Stomach smooth muscle (tissue), 2 donors: ENCODE data around the gene LGALS1.

Experiments
- H3K27ac ChIP-seq: one replicate; pipeline ENCODE4 v1.7.0; 2013; ENCODE audit warnings: mild to moderate bottlenecking, low read length, inconsistent platforms
- H3K27me3 ChIP-seq, 2 donors: one replicate each; pipeline ENCODE4 v1.7.0; 2013; ENCODE audit warnings: low read length in 2 of 2; ENCODE audit not compliant: insufficient read depth in 2 of 2, control insufficient read depth in 1 of 2
- H3K36me3 ChIP-seq, 2 donors: one replicate each; pipeline ENCODE4 v1.7.0; 2013; ENCODE audit warnings: low read length in 2 of 2; ENCODE audit not compliant: control insufficient read depth in 2 of 2, insufficient read depth in 2 of 2
- H3K4me1 ChIP-seq: one replicate; pipeline ENCODE4 v1.7.0; 2013; ENCODE audit warnings: low read length; ENCODE audit not compliant: control insufficient read depth, insufficient read depth
- H3K4me3 ChIP-seq, 2 donors: one replicate each; pipeline ENCODE4 v1.7.0; 2013; ENCODE audit warnings: low read length in 2 of 2
- H3K9ac ChIP-seq, 2 donors: one replicate each; pipeline ENCODE4 v1.7.0; 2013; ENCODE audit warnings: low read length in 2 of 2, mild to moderate bottlenecking in 1 of 2
- H3K9me3 ChIP-seq, 2 donors: one replicate each; pipeline ENCODE4 v1.7.0; 2013; ENCODE audit warnings: low read length in 2 of 2; ENCODE audit not compliant: control insufficient read depth in 2 of 2
- donor health status: healthy.
- donor health status: Pancreatic carcinoma.

The LGALS1 gene

DNA sequence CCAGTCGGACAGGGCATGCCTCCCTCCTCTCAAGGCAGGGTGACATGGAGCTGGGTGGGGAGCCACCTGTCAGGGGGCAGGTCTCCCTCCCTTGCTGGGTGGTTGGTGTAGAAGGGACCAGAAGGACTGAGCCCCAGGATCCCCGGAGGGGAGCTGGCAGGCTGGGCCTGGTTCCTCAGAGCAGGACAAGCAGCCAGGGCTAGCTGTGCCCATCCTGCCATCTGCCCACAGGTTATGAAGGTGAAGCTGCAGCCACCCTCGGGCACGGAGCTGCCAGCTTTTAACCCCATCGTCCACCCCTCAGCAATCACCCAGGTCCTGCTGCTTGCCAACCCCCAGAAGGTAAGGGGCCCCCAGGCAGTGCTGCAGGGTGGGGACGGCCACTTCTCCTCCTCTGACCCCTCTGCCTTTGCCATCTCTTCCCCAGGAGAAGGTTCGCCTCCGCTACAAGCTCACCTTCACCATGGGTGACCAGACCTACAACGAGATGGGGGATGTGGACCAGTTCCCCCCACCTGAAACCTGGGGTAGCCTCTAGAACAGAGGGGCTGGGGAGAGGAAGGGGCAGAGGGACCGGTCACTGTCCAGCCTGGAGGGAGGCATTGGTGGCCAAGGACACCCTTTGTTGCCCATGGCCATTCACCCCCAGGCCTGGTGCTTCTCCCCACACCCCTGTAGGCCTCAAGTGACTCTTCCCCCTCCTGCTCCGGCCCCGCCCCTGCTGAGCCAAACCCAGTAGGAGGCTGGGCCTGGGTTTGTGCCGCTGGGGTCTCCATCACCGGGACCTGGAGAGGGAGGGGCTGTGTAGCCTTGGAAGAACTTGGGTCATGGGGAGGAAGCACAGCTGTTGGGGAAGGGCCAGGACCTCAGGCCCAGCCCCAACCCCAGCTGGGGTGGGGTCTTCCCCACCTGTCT is 43.0 kb upstream of the LGALS1 start:
- Histone ChIP-seq H3K27me3 (no peaks in the 10 kb centered on the region), H3K9me3 (no peaks in the 10 kb centered on the region), H3K27ac (peak overlapping the region; percentile 73), H3K4me3 (no peak overlapping the region), H3K9ac (no peak overlapping the region), H3K36me3 (peaks cover 17 to 18% of the 10 kb centered on the region in 2 donors), H3K4me1 (peaks cover 47% of the 10 kb centered on the region)

DNA sequence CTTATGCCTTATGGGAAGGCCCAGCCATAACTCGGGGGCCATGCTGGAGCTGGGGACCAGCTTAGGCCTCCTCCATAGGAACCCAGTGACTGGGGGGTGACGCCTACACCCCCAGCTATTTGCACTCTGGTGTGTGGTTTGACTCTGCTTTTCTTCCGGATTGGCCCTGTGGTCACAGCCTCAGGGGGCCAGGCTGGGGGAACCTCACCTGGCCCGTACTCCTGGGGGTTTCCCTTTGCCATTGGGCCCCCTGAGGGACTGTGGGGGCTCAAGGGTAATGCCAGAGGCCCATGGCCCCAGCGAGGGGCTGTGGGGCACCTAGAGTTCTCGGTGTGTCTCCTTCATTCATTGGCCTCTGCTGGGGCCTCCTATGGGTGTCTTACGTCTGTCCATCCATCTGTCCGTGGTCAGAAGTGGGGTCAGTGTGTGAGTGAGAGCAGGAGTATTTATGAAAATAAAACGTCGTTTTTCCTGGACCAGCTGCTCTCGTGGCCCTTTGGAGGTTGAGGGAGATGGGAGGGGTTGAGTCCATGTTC is 42.3 kb upstream of the LGALS1 start:
- Histone ChIP-seq H3K27ac (peak overlapping the region; percentile 73), H3K4me1 (peaks cover 40% of the 10 kb centered on the region), H3K4me3 (peak overlapping the region in 1 of 2 donors; percentile 62), H3K9ac (peak overlapping the region; percentile 54 to 58), H3K9me3 (no peaks in the 10 kb centered on the region), H3K36me3 (peaks cover 17 to 18% of the 10 kb centered on the region in 2 donors), H3K27me3 (no peaks in the 10 kb centered on the region)

DNA sequence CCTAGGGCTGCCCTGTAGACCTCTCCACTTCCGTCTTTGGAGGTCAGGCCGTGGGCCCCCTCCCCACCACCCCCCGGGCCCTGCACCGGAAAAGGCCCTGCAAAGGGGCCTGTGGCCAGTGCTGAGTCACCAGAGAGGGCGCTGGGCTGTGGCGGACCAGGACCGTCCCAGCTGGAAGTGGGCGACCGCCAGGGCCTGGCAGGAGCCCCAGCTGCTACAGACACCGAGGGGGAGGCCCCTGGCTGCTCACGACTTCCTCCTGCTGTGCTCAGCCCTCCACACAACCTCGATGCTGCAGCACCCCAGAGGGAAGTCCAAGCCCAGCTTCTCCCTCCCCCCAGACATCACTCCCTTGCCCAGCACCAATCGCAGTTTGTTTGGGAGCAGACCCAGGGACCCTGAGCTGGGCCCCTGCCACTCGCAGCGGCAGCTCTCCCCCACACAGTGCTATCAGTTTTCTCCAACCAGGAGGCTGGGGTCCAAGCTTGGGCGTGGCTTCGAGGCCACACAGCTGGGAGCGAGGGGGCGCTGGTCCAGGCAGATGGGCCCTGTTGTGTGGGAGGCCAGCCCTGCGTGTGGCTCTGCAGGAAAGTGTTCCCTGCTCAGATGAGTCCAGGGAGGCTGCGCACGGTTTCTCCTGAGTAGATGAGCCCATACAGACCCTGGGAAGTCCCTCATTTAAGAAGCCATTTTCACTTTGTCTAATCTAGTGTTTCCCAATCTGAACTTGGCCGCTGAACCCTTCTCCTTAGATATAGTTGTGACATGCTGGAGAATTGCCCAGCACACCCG is 41.6 kb upstream of the LGALS1 start:
- Histone ChIP-seq H3K27me3 (no peaks in the 10 kb centered on the region), H3K4me3 (peak overlapping the region; percentile 34 to 62), H3K4me1 (peaks cover 40% of the 10 kb centered on the region), H3K27ac (peak overlapping the region; percentile 73), H3K36me3 (peaks cover 15 to 18% of the 10 kb centered on the region in 2 donors), H3K9ac (peak overlapping the region; percentile 54 to 58), H3K9me3 (no peaks in the 10 kb centered on the region)

DNA sequence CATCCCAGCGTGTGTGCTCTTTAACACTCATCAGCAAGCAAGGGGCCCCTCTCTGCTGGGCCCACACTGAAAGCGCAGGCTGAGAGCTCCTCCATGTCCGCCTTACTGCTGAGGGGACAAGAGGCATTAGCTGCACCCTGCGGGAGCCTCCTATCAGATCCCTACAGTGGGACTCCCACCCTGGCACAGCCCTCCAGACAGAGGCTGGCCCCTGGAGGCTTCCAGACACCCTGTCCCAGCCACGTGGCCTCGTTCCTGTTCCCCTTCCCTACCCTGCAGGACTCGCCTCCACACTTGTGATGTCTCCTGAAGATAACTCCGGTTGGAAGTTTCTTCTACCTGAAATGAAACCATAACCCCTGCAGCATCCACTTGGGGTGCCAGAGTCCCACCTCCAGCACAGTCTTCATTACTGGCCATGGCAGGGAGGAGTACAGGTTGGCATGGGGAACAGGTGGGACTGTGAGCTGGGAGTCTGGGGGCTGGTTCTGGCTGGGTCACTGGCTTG is 41.0 kb upstream of the LGALS1 start:
- peak overlapping the region; percentile 73 for H3K27ac ChIP-seq
- H3K4me1 ChIP-seq = peaks cover 45% of the 10 kb centered on the region
- peak overlapping the region; percentile 34 to 62 for H3K4me3 ChIP-seq
- peaks cover 11 to 14% of the 10 kb centered on the region in 2 donors for H3K36me3 ChIP-seq
- no peaks in the 10 kb centered on the region for H3K9me3 ChIP-seq
- H3K27me3 ChIP-seq = peaks cover 0 to 4% of the 10 kb centered on the region in 2 donors
- H3K9ac ChIP-seq = peak overlapping the region; percentile 54 to 55

DNA sequence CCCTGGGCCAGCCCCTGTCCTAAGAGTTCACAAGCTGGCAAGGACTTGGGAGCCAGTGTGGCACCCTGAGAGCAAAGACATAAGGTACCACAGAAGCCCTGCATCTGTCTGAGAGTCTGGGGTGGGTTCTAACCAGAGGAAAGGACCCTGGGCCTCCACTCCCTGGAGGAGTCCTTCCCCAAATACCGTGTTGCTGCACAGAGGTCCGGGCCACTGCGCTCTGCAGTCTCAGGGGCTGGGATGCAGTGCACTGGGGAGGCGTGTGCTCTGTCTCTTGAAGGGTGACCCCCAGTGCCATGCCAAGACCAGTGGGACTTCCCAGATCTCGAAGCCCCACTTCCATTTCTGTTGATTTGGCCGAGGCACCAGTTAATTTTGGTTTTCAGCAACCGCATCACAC is 40.3 kb upstream of the LGALS1 start:
- Histone ChIP-seq H3K4me3 (no peak overlapping the region), H3K9ac (no peak overlapping the region), H3K4me1 (peaks cover 45% of the 10 kb centered on the region)

DNA sequence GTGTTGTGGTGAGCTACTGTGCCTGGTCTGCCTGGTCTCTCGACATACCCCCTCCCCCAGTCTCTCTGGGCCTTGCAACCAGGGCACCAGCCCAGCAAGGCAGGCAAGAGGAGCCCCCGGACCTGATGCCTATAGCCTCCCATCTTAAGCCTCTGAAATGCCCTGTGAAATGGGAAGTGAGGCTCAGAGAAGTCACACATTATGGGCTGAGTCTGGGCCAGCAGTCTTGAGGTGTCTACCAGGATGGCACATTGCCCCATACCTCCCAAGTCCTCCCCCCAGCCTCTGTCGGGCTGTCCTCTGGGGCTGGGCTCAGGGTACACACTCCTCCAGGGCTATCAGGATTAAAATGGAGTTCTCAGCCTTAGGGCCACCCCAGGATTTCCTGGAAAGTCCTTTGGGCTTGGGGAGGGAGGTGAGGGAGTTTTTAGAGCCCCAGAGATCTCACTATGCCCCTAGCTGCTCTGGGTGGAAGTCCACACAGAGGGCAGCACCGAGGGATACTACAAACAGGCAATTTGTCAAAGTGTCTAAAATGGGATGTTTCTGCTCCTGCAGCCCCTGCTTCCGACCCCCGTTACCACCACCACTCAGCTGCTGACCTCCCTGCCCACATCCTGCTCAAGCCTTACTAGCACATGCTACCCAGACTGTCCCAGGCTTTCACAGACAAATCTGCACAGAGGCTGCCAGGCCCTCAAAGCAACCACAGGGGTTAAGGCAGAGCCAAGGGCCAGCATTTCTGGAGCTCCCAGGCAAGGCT is 39.1 kb upstream of the LGALS1 start:
- Histone ChIP-seq H3K9ac (peak overlapping the region in 1 of 2 donors; percentile 29), H3K36me3 (peaks cover 4% of the 10 kb centered on the region in 2 donors), H3K4me3 (no peak overlapping the region), H3K9me3 (no peaks in the 10 kb centered on the region), H3K4me1 (peaks cover 48% of the 10 kb centered on the region), H3K27ac (no peak overlapping the region), H3K27me3 (peaks cover 0 to 11% of the 10 kb centered on the region in 2 donors)

More for the DNA sequence above, 40.3 kb upstream of the LGALS1 start:
- H3K36me3 ChIP-seq = peaks cover 8 to 10% of the 10 kb centered on the region in 2 donors
- H3K27ac ChIP-seq = peak overlapping the region; percentile 73
- H3K9me3 ChIP-seq = no peaks in the 10 kb centered on the region
- H3K27me3 ChIP-seq = peaks cover 0 to 8% of the 10 kb centered on the region in 2 donors

DNA sequence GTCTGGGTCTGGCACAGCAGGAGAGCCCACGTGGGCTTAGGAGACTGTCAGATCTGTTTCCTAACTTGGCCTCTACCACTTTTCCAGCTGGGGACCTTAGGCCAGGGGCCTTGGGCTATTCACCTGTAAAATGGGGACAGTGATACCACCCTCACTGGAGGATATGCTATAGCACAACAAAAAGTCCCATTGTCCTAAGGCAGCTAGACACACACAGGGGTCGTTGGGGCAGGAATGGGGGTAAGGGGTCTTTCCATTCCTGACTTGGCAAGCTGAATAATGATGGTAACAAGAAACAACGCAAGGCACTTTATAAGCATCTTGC is 38.5 kb upstream of the LGALS1 start:
- peaks cover 48% of the 10 kb centered on the region for H3K4me1 ChIP-seq
- peaks cover 0 to 3% of the 10 kb centered on the region in 2 donors for H3K36me3 ChIP-seq
- H3K4me3 ChIP-seq = no peak overlapping the region
- peaks cover under 1 to 13% of the 10 kb centered on the region in 2 donors for H3K27me3 ChIP-seq
- no peaks in the 10 kb centered on the region for H3K9me3 ChIP-seq
- no peak overlapping the region for H3K27ac ChIP-seq
- peak overlapping the region in 1 of 2 donors; percentile 29 for H3K9ac ChIP-seq

DNA sequence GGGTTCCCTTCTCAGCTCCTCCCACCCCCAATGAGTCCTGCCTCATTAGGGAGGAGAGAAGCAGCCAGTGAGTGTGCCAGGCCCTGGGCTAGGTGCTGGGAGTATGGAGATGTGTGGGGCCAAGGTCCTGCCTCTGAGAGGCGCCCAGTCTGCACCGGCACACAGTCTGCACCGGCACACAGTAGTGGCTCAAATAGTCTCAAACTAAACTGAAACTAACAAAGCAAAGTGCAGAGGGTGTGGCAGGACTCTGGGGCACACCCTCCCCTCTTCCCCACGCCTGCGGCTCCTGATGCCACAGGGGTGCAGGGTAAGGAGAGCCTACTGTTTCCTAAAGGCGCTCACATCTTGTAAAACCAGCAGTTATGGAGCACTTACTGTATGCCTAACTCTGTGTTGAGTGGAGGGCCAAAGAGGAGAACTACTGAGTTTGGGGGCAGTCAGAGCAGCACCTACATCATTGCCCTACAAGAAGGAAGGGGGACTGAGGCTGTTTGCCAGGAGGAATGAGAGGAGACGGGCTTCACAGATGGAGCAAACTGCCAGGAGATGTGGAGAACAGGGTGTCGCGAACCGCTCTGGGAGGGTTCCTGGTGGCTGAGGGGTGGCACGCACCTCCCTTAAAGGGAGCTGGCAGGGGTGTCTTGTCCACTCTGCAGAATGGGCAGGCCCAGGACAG is 36.9 kb upstream of the LGALS1 start:
- Histone ChIP-seq H3K9ac (no peak overlapping the region), H3K27me3 (peaks cover 2 to 13% of the 10 kb centered on the region in 2 donors), H3K27ac (no peak overlapping the region), H3K4me3 (peak overlapping the region in 1 of 2 donors; percentile 66), H3K9me3 (no peaks in the 10 kb centered on the region), H3K4me1 (peaks cover 46% of the 10 kb centered on the region), H3K36me3 (no peaks in the 10 kb centered on the region)

DNA sequence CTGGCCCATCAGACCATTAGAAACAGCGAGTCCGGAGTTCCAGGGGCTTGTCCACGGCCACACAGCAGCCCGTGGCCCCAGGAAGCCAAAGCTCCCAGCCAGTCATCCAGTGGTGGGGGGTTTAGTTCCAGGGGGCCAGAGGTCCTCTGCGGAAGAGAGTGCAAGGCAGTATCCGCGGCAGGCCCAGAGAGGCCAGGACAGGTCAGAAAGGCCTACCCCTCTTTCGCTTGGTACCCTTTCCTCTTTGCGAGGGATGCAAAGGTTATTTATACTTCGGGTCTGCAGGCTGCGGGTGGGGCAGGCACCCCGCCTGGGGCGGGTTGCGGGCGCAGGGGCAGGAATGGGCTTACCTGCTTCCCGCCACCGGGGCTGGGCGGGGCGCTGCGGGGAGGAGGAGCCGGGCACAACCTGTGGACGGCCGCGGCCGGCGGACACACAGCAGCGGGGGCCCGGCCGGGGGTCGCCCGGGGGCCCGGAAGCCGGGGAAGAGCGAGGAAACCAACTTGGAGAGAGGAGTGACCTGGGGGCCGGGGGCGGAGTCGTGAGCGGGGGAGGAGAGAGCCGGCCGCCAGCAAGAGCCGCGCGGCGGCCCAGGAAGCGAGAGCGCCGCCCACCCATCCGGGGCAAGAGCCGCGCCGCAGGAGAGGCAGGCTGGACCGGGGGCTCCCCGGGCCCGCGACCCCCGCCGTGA is 36.2 kb upstream of the LGALS1 start, which contains the start of gene SH3BP1:
Gene SH3BP1, plus strand, starts transcription at position 600 of the 691 bp plus-strand sequence. CDS start 119 bp downstream, outside the sequence.
- peaks cover 2 to 13% of the 10 kb centered on the region in 2 donors for H3K27me3 ChIP-seq
- H3K9me3 ChIP-seq = no peaks in the 10 kb centered on the region
- H3K4me1 ChIP-seq = peaks cover 42% of the 10 kb centered on the region
- H3K4me3 ChIP-seq = peak within 1 kb of the TSS; percentile 59 to 66
- no peaks in the 10 kb centered on the region for H3K36me3 ChIP-seq
- no peak within 1 kb of the TSS for H3K27ac ChIP-seq
- peak within 1 kb of the TSS; percentile 29 to 45 for H3K9ac ChIP-seq
